Neural progenitor cell (in vitro differentiated cells): ENCODE measurements around the gene ECSIT.

ENCODE experiments used
- EZH2 ChIP-seq: fragments of 200-600 bp; sonication (generic); IDR thresholded peaks from 2 replicates; pipeline ENCODE4 v1.6.1; 2017; ENCODE audit warnings: antibody characterized with exemption, mild to moderate bottlenecking, moderate library complexity
- EZH2phosphoT487 ChIP-seq: fragments of 200-600 bp; sonication (generic); IDR thresholded peaks from 2 replicates; pipeline ENCODE4 v1.6.1; 2017; ENCODE audit warnings: antibody characterized with exemption
- TF ChIP-seq, protein P1 (sequence below): fragments of 200-600 bp; sonication (generic); IDR thresholded peaks from 2 replicates; pipeline ENCODE4 v1.5.1; 2017; ENCODE audit warnings: antibody characterized with exemption, mild to moderate bottlenecking

DNA sequence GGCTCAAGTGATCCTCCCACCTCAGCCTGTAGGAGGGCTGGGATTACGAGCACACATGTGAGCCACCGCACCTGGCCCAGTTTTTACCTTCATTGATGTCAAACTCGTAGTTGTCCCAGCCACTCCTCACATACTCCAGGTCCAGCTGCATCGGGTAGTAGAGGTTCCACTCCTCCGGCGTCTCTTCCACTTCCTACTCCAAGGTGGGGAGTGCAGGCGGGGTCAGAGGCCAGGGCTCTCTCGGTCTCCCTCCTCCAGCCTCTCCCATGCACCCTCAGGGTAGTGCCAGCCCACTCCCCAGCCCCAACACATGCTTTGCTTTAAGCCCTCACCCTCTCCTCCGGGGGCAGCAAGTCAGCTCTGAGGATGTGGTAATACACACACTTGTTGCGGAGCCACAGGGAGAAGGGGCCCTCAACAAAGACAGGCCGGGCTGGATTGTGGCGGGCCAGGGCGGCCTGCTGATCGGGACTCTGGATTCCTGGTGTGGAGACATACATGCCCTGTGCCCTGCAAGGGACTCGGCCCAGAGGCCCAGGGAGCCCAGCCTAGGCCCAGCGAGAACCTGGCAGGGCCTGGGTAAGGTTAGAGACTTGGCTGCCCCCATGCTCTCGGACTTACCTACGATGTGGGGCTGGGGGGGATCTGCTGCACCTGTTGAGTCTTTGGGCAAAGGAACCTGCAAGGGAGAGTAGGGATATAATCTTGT lies 21.4 kb downstream of the ECSIT start:
- TF ChIP-seq, protein P1, sequence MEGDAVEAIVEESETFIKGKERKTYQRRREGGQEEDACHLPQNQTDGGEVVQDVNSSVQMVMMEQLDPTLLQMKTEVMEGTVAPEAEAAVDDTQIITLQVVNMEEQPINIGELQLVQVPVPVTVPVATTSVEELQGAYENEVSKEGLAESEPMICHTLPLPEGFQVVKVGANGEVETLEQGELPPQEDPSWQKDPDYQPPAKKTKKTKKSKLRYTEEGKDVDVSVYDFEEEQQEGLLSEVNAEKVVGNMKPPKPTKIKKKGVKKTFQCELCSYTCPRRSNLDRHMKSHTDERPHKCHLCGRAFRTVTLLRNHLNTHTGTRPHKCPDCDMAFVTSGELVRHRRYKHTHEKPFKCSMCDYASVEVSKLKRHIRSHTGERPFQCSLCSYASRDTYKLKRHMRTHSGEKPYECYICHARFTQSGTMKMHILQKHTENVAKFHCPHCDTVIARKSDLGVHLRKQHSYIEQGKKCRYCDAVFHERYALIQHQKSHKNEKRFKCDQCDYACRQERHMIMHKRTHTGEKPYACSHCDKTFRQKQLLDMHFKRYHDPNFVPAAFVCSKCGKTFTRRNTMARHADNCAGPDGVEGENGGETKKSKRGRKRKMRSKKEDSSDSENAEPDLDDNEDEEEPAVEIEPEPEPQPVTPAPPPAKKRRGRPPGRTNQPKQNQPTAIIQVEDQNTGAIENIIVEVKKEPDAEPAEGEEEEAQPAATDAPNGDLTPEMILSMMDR = no peak
- TF ChIP-seq EZH2 (no peak), EZH2phosphoT487 (no peak)
